ENCODE results near the gene ELMO2. TPM values are rescaled to one million over a fixed set of nuclear protein-coding genes. Genes with fewer than 3 reads are reported as not detected.

Gene ELMO2
- total and polyA plus RNA-seq, 12 donors: 17.2 to 46.0 (median 27.5) TPM

GRCh38 chr20:46401478-46401860 is 4.9 kb downstream of the ELMO2 start:
- Histone ChIP-seq H3K4me3 (peak overlapping the region in 1 of 10 donors; percentile 8), H3K27me3 (no peaks in the 10 kb centered on the region), H3K36me3 (peaks cover 0 to 31% (median 4%) of the 10 kb centered on the region in 9 donors), H3K9me3 (no peaks in the 10 kb centered on the region), H3K27ac (peak overlapping the region; percentile 42 to 81 (median 72)), H3K4me1 (peaks cover 34 to 84% (median 75%) of the 10 kb centered on the region in 9 donors)
- intact Hi-C loops (cut with DNase I): loop anchor here in 3 of 10 donors (5.0 kb wide), 2 partner anchors 34 to 39 kb away; no protein-coding TSS in a partner anchor
- TF ChIP-seq CTCF (IDR thresholded peaks at IDR 0.05): no peak
- ATAC-seq (no peak), DNase-seq (no peak)
- 66 to 71% methylated on average over 2 of the region's 2 CpGs for WGBS, 2 donors

- Histone ChIP-seq H3K36me3 (peaks cover 0 to 36% (median 4%) of the 10 kb centered on the region in 9 donors), H3K4me3 (peak overlapping the region in 6 of 10 donors; percentile 0 to 26 (median 8)), H3K9me3 (no peaks in the 10 kb centered on the region), H3K27ac (peak overlapping the region; percentile 42 to 81 (median 72)), H3K4me1 (peaks cover 34 to 89% (median 76%) of the 10 kb centered on the region in 9 donors), H3K27me3 (no peaks in the 10 kb centered on the region)
- no peak for TF ChIP-seq CTCF (IDR thresholded peaks at IDR 0.05)
- ATAC-seq: peak in 2 of 8 donors; percentile 6 to 47
- intact Hi-C loops (cut with DNase I): loop anchor here in 3 of 10 donors (5.0 kb wide), 2 partner anchors 34 to 39 kb away; no protein-coding TSS in a partner anchor
- no peak for DNase-seq
- 19 to 28% methylated on average over 6 of the region's 6 CpGs for WGBS, 2 donors
Observed at GRCh38 chr20:46400828-46401477, 5.5 kb downstream of the ELMO2 start.

GRCh38 chr20:46400253-46400652 is 6.2 kb downstream of the ELMO2 start:
- peak in 1 of 2 donors; percentile 20 for DNase-seq
- peak overlapping the region; percentile 42 to 81 (median 72) for H3K27ac ChIP-seq
- H3K4me3 ChIP-seq: peak overlapping the region in 6 of 10 donors; percentile 0 to 26 (median 8)
- H3K9me3 ChIP-seq: no peaks in the 10 kb centered on the region
- H3K4me1 ChIP-seq: peaks cover 29 to 91% (median 74%) of the 10 kb centered on the region in 9 donors
- H3K27me3 ChIP-seq: no peaks in the 10 kb centered on the region
- WGBS, 2 donors: 8% methylated on average over 4 of the region's 4 CpGs
- intact Hi-C loops (cut with DNase I): loop anchor here in 3 of 10 donors (5.0 kb wide), 2 partner anchors 33 to 38 kb away; no protein-coding TSS in a partner anchor
- peaks cover 0 to 38% (median 4%) of the 10 kb centered on the region in 9 donors for H3K36me3 ChIP-seq
- ATAC-seq: peak; percentile 85 to 93 (median 90)
- peak in 2 of 9 donors; percentile 8 to 17 for TF ChIP-seq CTCF (IDR thresholded peaks at IDR 0.05)

- TF ChIP-seq CTCF (IDR thresholded peaks at IDR 0.05): no peak
- Histone ChIP-seq H3K4me3 (no peak overlapping the region), H3K4me1 (peaks cover 29 to 91% (median 74%) of the 10 kb centered on the region in 9 donors), H3K27ac (peak overlapping the region in 8 of 10 donors; percentile 37 to 81 (median 76)), H3K36me3 (peaks cover 0 to 44% (median 4%) of the 10 kb centered on the region in 9 donors), H3K27me3 (no peaks in the 10 kb centered on the region), H3K9me3 (no peaks in the 10 kb centered on the region)
- peak in 1 of 8 donors; percentile 8 for ATAC-seq
- 48 to 61% methylated on average over 3 of the region's 3 CpGs for WGBS, 2 donors
- intact Hi-C loops (cut with DNase I): no loop called here
- no peak for DNase-seq
Observed at GRCh38 chr20:46399401-46399800, 7.0 kb downstream of the ELMO2 start.
